Lower leg skin (tissue), 4 donors: ENCODE data around the gene AOC2. TPM values are rescaled to one million over a fixed set of nuclear protein-coding genes. Genes with fewer than 3 reads are reported as not detected.
"Not testable (repeated sequence)": the region's sequence is repeated elsewhere in the genome, so short reads cannot be mapped to it uniquely, and the experiment has no call there.

Source experiments
- DNase-seq, 2 donors: peaks; one replicate each; pipeline ENCODE4 v3.0.0-alpha.2; 2019; ENCODE audit warnings: low spot score in 2 of 2
- H3K4me3 ChIP-seq: fragments of 200-600 bp; sonication (generic); 2 replicates; pipeline ENCODE4 v1.5.1; 2017; ENCODE audit warnings: mild to moderate bottlenecking, low read depth; ENCODE audit not compliant: poor library complexity, severe bottlenecking
- POLR2A ChIP-seq, 2 donors: fragments of 450-650 bp; IDR thresholded peaks; one replicate each; pipeline ENCODE4 v1.6.1; 2016 to 2017; ENCODE audit warnings: antibody characterized with exemption in 2 of 2, mild to moderate bottlenecking in 1 of 2, moderate library complexity in 1 of 2
- WGBS, 2 donors: methylation state at CpG; one replicate each; pipeline ENCODE4 v1.1.5; 2018; 5-methylcytosine and 5-hydroxymethylcytosine counted together
- intact Hi-C: fragments of 100-400 bp; cut with DNase I; formaldehyde crosslinking; loops from one replicate; pipeline ENCODE4 v1.15.0; 2023; ENCODE audit warnings: low total_unique reads
- total RNA-seq, 4 donors: library from RNA; depleted of rRNA; stranded (reverse); fragments of >200 nt; gene quantifications; one replicate each; pipeline ENCODE4 v1.1.0, GENCODE V29; 2016
- TF ChIP-seq, protein P1 (sequence below), 3 donors: fragments of 450-650 bp; IDR thresholded peaks; one replicate each; pipeline ENCODE4 v1.5.1; 2016; ENCODE audit warnings: antibody characterized with exemption in 3 of 3, mild to moderate bottlenecking in 3 of 3, moderate library complexity in 2 of 3

The AOC2 gene
- total RNA-seq, 4 donors from 2014 or later, result 0.52 to 2.4 (median 1.2) TPM

DNA sequence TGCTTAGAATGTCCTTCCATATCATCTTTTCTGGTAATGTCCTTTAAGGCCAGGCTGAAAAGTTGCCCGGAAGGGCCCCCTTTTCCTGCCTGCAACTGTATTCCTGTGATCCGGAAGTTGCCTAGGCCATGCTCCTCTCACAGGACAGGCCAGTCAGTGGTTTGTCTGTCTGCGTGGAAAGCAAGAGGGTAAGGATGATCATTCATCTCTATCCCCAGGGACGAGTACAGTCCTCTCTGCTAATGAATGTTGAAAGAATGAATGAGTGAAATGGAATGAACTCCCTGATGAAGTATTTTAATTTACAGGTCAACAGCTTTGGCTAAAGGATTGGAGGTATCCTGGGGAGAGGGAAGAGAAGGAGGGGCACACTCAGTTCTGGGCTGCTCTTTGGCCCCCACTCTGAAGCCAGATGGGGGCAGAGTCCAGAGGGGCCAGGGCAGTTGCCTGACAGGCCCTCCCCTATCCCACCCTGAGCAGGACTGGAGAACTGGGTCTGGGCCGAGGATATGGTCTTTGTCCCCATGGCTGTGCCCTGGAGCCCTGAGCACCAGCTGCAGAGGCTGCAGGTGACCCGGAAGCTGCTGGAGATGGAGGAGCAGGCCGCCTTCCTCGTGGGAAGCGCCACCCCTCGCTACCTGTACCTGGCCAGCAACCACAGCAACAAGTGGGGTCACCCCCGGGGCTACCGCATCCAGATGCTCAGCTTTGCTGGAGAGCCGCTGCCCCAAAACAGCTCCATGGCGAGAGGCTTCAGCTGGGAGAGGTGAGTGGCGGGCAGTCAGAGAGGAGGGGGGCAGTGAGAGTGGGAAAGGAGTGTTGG is 9.8 kb downstream of the AOC2 start:
- no peak for DNase-seq
- H3K4me3 ChIP-seq, result no peak overlapping the region
- intact Hi-C loops, result no loop called here
- WGBS, 2 donors, result 76 to 81% methylated on average over 10 to 15 of the region's 15 CpGs
- TF ChIP-seq, protein P1, sequence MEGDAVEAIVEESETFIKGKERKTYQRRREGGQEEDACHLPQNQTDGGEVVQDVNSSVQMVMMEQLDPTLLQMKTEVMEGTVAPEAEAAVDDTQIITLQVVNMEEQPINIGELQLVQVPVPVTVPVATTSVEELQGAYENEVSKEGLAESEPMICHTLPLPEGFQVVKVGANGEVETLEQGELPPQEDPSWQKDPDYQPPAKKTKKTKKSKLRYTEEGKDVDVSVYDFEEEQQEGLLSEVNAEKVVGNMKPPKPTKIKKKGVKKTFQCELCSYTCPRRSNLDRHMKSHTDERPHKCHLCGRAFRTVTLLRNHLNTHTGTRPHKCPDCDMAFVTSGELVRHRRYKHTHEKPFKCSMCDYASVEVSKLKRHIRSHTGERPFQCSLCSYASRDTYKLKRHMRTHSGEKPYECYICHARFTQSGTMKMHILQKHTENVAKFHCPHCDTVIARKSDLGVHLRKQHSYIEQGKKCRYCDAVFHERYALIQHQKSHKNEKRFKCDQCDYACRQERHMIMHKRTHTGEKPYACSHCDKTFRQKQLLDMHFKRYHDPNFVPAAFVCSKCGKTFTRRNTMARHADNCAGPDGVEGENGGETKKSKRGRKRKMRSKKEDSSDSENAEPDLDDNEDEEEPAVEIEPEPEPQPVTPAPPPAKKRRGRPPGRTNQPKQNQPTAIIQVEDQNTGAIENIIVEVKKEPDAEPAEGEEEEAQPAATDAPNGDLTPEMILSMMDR (IDR thresholded peaks at IDR 0.05), result no peak
- no peak for TF ChIP-seq POLR2A (IDR thresholded peaks at IDR 0.05)

DNA sequence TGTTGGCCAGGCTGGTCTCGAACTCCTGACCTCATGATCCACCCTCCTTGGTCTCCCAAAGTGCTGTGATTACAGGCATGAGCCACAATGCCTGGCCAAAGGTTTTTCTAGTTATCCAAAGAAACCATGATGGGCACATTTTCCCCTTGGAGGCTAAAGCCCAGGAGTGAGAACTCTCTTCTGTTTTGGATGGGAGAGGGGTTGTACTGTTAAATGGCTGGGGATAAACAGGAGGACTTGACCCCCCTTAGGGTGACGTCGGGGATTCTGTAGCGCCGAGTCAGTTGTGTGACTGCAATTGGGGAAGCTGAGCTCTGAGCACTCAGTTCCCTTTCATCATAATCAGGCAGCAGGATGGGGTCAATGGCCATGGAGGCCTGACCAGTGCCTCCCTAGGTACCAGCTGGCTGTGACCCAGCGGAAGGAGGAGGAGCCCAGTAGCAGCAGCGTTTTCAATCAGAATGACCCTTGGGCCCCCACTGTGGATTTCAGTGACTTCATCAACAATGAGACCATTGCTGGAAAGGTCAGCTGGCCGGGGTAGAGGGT is 10.7 kb downstream of the AOC2 start:
- no peak for TF ChIP-seq POLR2A (IDR thresholded peaks at IDR 0.05)
- TF ChIP-seq, protein P1 (IDR thresholded peaks at IDR 0.05), result no peak
- intact Hi-C loops, result no loop called here
- WGBS, 2 donors, result 79 to 81% methylated on average over 8 of the region's 8 CpGs
- no peak overlapping the region for H3K4me3 ChIP-seq
- no peak for DNase-seq

DNA sequence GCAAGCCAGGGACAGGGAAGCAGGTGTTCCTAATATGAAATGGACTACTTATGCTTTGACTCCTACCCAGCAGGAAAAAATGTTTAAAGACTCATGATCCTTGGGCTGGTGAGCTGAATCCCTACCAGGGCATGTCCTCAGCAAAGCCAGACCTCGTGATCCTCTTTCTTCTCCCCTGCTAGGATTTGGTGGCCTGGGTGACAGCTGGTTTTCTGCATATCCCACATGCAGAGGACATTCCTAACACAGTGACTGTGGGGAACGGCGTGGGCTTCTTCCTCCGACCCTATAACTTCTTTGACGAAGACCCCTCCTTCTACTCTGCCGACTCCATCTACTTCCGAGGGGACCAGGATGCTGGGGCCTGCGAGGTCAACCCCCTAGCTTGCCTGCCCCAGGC is 11.7 kb downstream of the AOC2 start:
- 88 to 91% methylated on average over 6 to 7 of the region's 8 CpGs for WGBS, 2 donors
- H3K4me3 ChIP-seq, DNase-seq, intact Hi-C loops: not testable (repeated sequence)

DNA sequence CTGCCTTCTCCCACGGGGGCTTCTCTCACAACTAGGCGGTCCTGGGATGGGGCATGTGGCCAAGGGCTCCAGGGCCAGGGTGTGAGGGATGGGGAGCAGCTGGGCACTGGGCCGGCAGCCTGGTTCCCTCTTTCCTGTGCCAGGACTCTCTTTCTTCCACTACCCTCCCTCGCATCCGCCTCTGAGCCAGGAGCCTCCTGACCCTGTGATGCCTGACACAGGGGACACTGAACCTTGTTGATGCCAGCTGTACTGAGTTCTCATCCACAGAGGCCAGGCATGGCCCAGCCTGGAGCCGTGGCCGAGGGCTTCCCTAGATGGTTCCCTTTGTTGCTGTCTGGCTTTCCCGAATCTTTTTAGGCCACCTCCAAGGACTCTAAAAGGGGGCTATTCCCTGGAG is 12.1 kb downstream of the AOC2 start:
- H3K4me3 ChIP-seq, intact Hi-C loops, DNase-seq: not testable (repeated sequence)
- WGBS, 2 donors, result 81 to 85% methylated on average over 6 of the region's 8 CpGs

DNA sequence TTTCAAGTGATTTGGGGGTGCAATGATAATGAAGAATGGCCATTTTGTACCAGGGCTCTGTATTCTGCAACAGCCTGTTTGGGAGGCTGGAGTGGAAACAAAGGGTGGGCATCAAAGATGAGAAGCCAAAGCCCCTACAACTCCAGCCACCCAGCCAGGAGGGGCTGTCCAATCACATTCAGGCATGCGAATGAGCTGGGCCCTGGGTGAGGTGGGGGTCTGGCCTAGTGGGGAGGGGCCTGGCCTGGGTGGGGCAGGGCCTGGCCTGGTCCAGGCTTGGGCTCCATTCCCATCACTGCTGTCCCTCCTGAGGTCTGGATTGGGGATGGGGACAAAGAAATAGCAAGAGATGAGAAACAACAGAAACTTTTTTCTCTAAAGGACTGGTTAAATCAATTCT is 13.0 kb downstream of the AOC2 start:
- intact Hi-C loops, result no loop called here
- no peak for DNase-seq
- TF ChIP-seq, protein P1 (IDR thresholded peaks at IDR 0.05), result no peak
- no peak for TF ChIP-seq POLR2A (IDR thresholded peaks at IDR 0.05)
- 92 to 100% methylated on average over 1 of the region's 1 CpG for whole genome bisulfite sequencing, 2 donors
- H3K4me3 ChIP-seq, result no peak overlapping the region

DNA sequence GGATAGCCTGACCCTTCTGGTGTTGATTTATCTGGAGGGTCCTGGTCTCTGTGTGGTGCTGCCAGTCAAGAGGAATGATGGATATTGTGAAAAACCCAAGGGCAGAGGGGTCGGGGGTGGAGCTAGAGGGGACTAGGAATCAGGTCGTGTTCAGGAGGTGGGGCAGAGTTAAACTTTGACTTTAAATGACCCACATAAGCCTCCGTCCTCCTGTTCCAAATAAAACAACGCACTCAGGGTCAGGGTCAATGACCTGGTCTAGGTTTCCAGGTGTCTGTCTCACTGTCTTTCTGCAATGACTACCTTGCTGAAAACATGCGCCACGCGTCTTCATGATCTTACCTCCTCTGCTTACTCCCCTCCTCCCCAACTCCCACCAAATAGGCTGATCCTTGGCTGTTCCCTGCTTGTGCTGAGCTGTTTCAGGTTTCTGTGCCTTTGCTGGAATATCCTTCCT is 21.3 kb downstream of the AOC2 start:
- no peak overlapping the region for H3K4me3 ChIP-seq
- no peak for DNase-seq
- 76 to 79% methylated on average over 7 of the region's 7 CpGs for WGBS, 2 donors
- no peak for TF ChIP-seq POLR2A (IDR thresholded peaks at IDR 0.05)
- TF ChIP-seq, protein P1 (IDR thresholded peaks at IDR 0.05), result no peak
- intact Hi-C loops, result no loop called here
